ELR (cell line): ENCODE data around the gene SMKR1.
"Not testable (repeated sequence)": the region's sequence is repeated elsewhere in the genome, so short reads cannot be mapped to it uniquely, and the experiment has no call there.

Experiments used
- DNase-seq: peaks from one replicate; pipeline ENCODE4 v3.0.0-alpha.2; 2015; ENCODE audit warnings: low read depth

The SMKR1 gene

GRCh38 chr7:129525225-129525862 is 23.0 kb downstream of the SMKR1 start:
- no peak for DNase-seq

DNA sequence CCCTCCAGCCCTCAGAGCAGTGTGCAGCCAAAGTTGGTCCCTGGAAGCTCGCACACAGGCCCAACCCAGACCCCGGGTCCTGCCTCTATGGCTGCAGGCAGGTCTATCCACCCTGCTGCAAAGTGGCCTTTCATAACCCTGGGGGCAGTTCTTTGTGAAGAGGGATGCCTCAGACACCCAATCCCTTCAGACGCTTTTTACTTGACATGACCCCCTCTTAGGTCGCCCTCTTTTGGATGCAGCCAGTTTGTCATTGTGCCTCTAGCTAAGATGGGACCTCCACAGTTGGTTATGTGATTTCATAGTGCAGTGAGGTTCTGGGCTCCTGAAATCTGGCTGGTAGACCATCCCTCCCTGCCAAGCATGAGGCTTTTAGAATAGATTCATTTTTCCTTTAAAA is 27.3 kb downstream of the SMKR1 start:
- no peak for DNase-seq

GRCh38 chr7:129530795-129531391 is 28.6 kb downstream of the SMKR1 start:
- peak; percentile 95 for DNase-seq

DNA sequence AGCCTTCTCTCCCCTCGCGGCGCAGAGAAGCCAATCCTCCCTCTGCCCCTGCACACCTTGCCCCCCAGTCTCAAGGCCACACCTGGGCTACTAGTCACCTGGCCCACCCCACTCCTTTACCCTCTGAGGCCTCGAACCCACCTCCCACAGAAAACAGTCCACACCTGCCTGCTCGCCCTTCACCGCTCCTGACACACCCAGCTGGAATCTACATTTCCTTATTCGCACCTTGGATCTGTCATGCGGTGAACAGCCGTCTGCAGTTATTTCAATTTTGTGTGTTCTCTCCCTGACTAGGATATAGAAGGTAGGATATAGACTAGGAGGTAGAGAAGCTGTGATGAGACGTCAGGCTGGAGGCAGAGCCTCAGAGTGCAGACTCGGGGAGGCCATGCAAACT is 29.4 kb downstream of the SMKR1 start:
- no peak for DNase-seq

DNA sequence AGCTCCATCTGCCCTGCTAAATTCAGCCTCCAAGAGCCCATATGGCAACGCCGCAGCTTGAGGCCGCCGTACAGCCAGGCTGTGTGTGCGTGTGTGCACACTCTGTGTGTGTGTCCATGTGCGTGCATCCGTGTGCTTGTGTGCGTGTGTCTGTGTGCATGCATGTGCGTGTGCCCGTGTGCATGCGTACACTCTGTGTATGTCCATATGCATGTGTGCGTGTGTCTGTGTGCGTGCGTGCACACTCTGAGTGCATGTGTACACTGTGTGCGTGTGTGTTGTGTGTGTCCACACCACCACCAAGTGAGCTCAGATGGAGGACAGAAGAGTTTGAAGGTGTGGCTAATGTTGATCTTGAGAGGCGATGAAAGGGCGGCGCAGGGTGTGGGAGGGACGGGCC is 30.0 kb downstream of the SMKR1 start:
- no peak for DNase-seq

DNA sequence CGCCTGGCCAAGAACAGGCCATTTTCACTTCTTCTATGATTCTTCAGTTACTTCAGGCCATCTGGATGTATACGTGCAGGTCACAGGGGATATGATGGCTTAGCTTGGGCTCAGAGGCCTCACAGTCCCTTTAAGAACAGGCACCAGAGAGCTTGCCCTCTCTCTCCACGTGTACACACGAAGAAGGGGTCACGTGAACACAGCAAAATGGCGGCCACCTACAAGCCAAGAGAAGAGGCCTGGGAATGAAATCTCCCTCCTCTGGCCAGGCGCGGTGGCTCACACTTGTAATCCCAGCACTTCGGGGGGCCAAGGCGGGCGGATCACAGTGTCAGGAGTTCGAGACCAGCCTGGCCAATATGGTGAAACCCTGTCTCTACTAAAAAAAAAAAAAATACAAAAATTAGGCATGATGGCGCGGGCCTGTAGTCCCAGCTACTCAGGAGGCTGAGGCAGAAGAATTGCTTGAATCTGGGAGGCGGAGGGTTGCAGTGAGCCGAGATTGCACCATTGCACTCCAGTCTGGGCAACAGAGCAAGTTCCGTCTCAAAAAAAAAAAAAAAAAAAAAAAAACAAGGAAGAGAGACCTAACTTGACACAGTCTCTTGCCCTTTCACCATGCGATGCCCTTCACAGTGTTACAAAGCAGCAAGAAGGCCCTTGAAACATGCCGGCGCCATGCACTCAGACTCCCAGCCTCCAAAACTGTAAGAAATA is 32.4 kb downstream of the SMKR1 start:
- not testable (repeated sequence) for DNase-seq

GRCh38 chr7:129535896-129536295 is 33.6 kb downstream of the SMKR1 start:
- DNase-seq: no peak

DNA sequence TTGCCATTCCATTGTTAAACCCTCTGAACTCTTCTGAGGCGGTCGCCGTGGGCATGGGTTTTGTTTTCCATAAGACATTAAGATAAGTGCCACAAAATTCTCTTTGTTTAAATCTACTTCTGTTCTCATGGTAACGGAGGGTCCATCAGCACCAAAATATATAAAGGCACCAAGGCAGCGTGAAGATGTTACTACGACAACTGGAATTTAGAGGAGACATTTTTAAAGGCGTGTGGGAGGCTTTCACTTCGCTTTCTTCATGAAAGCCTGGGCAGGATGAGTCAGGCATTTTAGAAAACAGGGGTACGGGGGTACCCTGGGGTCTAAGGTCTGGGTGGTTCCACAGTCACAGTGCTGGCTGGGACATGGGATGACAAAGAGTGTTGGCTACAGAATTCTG is 34.0 kb downstream of the SMKR1 start:
- no peak for DNase-seq

DNA sequence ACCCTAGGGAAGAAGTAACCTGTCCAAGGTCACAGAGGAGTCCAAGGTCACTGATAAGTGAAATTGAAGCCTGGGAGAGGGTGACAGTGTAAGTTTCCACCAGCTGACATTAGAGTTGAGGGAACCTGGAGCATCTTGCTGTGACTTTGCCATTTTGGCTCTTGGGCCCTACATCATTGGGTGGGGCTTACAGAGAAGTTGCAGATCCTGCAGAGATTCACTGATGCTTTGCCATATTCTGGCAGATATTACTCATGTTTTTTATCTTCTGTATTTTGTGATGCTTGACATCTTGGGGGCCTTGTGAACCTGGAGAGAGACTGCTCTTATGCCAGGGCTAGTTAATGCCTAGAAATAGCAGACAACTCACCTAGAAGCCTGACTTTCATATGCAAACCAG is 36.5 kb downstream of the SMKR1 start:
- no peak for DNase-seq

GRCh38 chr7:129540340-129540739 is 38.0 kb downstream of the SMKR1 start:
- no peak for DNase-seq

DNA sequence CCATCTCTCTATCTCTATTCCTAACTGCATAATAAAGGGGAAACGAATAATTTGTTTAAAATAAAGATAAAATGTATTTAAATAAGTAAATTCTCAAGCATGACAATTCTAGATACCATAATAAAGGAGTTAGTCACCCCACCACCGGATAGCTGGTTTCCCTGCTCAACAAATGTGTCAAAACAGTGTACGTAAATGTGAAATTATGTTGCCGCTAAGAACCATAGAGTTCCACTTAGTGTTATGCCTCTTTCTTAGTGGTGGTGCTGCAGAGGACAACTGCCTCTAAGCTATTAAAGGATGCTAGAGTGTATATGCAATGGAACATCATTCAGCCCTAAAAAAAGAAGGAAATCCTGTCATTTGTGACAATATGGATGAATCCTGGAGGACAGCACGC is 42.4 kb downstream of the SMKR1 start:
- peak; percentile 8 for DNase-seq

DNA sequence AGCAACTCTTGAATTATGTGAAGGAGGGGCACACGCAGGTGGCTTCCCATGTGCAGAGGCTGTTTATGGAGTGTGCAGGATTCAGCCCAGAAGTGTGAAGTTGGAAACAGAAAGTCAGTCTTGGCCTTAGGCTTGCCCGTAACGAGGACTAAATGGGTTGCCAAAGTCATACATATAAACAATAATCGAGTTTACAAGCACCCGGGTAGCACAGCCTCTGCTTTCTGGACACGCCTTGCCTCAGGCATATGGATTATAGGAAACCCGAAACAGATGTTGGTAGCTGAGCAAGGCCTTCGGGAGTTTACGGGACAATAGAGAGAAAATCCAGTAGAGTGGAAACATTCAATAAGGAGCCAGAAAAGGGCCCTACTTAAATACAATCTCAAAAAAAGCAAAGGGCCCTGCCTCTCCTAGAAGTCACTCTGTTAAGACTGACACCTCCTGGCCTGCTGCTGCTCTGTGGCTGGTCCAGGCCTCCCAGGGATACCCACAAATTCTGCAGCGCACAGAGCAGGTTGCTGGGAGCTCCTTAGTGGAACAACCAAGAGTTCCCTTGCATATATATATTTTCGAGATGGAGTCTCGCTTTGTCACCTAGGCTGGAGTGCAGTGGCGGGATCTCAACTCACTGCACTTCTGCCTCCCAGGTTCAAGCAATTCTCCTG is 48.5 kb downstream of the SMKR1 start:
- no peak for DNase-seq

DNA sequence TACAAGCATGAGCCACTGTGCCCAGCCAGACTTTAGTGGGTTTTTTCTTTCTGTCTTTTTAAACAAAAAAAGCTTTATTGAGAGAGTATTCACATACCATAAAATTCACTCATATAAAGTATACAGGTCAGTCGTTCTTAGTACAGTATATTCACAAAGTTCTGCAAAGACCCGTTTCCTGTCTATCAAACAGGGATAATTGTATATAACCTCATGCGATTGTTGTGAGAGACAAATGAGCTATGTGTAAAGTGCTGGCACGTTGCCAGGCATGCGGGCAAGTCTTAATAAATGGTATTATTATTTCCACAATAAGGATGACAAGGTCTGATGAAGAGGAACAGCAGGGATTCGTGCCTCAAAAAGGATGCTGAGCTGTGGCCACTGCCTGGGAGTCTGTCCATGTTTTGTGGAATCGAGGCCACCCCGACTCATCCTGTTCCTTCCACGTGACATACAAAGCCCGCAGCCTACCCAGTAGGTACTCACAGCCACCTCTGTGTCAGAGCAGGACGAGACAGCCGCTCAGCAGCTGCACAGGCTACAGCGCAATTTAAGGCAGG is 51.6 kb downstream of the SMKR1 start:
- DNase-seq: peak; percentile 85

GRCh38 chr7:129556607-129557133 is 54.3 kb downstream of the SMKR1 start:
- DNase-seq: no peak

- DNase-seq: no peak
These were observed 55.6 kb downstream of the SMKR1 start for GRCh38 chr7:129557686-129558481.

DNA sequence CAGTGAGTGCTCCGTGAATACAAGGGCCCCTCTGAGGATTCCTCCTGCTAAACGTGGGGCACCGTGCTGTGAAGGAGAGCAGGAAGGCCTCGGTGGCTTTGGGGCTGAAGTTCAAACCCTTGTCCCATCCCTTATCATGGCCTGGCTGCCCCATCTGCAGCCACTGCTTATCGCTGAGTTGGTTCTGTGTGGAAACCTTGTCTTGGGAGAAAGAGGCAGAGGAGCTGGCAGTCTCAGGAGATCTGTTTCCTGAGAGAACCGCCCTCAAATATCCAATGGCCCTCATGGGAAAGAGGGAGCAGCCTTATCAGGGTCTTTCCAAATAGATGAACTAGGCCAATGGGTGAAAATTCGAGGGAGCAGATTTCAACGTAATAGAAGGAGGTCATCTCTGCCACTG is 57.2 kb downstream of the SMKR1 start:
- no peak for DNase-seq

- DNase-seq: no peak
These were observed 58.5 kb downstream of the SMKR1 start for GRCh38 chr7:129560831-129561230.

GRCh38 chr7:129561677-129562359 is 59.5 kb downstream of the SMKR1 start:
- DNase-seq: no peak
